Activated T-helper 1 cell treated with Interleukin-2 at 50 U/mL for 16 hours (primary cell): ENCODE results near the gene BEST1.
"Not testable (repeated sequence)": the region's sequence is repeated elsewhere in the genome, so short reads cannot be mapped to it uniquely, and the experiment has no call there.

ENCODE experiments used
- DNase-seq: peaks from one replicate; pipeline ENCODE4 v3.0.0-alpha.2; 2020; ENCODE audit warnings: low read depth

The BEST1 gene

GRCh38 chr11:61978703-61979661 is 28.8 kb downstream of the BEST1 start:
- DNase-seq: no peak

GRCh38 chr11:61980783-61981541 is 30.8 kb downstream of the BEST1 start:
- DNase-seq: no peak

GRCh38 chr11:61983419-61983818 is 33.3 kb downstream of the BEST1 start:
- DNase-seq: no peak

- DNase-seq: no peak
Measured at GRCh38 chr11:61985869-61986268, 35.7 kb downstream of the BEST1 start.

- no peak for DNase-seq
Measured at GRCh38 chr11:61994981-61995380, 44.8 kb downstream of the BEST1 start.

- DNase-seq: no peak
Measured at GRCh38 chr11:61996933-61997332, 46.8 kb downstream of the BEST1 start.

GRCh38 chr11:61999141-61999975 is 49.2 kb downstream of the BEST1 start:
- no peak for DNase-seq

- no peak for DNase-seq
Measured at GRCh38 chr11:62000539-62001446, 50.6 kb downstream of the BEST1 start.

- DNase-seq: no peak
Measured at GRCh38 chr11:62001450-62002191, 51.5 kb downstream of the BEST1 start.

GRCh38 chr11:62002283-62002682 is 52.1 kb downstream of the BEST1 start:
- DNase-seq: not testable (repeated sequence)

GRCh38 chr11:62004473-62004872 is 54.3 kb downstream of the BEST1 start:
- no peak for DNase-seq

- no peak for DNase-seq
Measured at GRCh38 chr11:62008193-62008592, 58.0 kb downstream of the BEST1 start.

GRCh38 chr11:62010935-62011528 is 60.9 kb downstream of the BEST1 start:
- DNase-seq: no peak

GRCh38 chr11:62011881-62012280 is 61.7 kb downstream of the BEST1 start:
- no peak for DNase-seq

GRCh38 chr11:62012451-62012831 is 62.3 kb downstream of the BEST1 start:
- no peak for DNase-seq

- no peak for DNase-seq
Measured at GRCh38 chr11:62012832-62013461, 62.8 kb downstream of the BEST1 start.
